DMS114 treated with DMSO at 0.1 percent for 48 hours (cell line): ENCODE measurements around the gene SKAP2.

Experiments used
- DNase-seq: peaks from one replicate; lab custom pipeline; 2025; ENCODE audit not compliant: unreplicated experiment; lab: John Stamatoyannopoulos, UW

The SKAP2 gene

DNA sequence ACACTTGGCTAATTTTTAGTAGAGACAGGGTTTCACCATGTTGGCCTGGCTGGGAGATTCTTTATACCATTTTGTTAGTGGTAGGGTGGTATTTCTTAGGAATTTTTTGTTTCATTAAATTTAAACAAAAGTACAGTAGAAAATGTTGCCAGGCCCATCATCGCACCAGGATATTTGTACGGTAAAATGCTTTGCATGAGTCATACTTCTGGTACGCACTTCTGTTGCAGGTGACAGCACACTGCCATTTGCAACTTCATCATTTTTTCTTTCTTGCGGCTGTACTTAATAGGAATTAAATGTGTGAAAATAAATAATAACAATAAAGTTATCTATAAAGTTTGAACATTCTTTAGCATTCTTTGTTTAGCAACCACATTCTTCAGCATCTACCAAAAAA, 195.6 kb downstream of the SKAP2 start:
- DNase-seq = no peak

DNA sequence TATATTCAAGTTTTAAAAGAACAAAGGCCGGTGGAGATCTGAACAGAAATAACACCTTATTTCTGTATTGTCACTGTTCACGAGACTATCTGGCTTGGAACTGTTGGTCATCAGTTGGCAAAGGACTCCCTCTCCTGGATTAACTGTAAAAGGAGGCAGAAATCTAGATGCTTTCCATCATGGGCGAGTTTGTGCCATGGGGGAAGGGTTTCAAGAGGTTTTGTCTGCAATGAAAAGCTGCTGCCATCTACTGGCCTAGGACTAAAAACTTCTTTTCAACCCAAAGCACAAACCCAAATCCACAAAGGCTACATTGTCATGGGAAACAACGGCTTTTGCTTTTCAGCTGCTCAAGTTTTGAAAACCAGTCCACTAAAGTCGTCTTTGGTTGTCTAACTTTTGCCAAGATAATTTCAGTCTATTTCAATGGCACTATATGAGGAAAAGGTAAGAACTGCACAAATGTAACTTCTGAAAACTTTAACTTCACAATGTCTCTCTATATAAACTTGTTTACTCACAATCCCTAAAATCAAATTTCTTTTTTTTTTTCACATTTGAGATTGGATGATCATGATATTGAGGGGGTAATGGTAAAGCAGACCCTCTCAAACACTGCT, 196.8 kb downstream of the SKAP2 start:
- DNase-seq = peak; percentile 95

DNA sequence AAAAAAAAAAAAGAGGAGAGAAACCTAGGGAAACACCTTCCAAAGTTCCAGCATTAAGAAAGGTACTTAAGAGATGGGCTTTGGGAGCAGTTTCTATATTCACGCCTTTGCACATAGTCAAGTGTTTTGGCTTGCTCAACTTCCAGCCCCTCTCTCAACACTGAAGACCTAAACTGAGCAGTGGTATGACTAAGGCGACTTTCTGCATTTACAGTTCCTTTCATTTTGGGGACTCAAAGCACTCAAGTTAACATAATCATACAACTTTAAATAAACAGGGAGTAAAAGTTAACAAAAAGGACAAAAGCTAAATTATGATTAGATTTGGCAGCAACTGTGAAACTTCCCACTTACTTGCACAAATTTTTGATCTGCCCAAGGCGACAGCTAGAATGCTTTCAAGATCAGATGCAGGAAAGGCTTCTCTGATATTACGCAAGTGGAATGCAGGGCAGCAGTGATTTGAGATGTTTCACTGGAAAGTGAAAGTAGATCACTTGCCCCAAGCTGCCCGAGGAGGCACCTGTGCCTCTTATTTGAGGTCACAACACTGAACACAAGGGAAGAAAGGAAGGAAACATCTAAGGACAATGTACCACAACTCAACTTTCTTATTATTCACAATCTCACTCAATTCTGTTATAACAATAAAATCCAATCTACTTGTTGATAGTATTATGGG, 199.5 kb downstream of the SKAP2 start:
- no peak for DNase-seq

DNA sequence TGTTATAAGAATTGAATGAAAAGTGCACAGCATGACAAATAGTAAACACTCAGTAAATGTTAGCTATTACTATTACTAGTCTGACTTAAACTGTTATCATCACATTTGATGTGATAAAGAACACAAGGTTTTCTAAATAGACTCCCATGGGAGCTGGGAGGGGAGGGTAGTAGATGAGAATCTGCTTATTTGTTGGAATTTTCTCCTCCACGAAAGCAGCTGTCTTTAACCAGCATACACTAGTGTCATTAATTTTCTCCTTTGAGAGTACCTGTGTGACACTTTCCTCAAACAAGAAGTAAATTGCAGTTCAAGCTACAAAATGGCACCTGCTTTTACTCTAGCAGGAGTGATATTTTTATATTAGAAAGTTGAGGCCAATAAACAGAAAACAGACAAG, 200.1 kb downstream of the SKAP2 start:
- DNase-seq = no peak

DNA sequence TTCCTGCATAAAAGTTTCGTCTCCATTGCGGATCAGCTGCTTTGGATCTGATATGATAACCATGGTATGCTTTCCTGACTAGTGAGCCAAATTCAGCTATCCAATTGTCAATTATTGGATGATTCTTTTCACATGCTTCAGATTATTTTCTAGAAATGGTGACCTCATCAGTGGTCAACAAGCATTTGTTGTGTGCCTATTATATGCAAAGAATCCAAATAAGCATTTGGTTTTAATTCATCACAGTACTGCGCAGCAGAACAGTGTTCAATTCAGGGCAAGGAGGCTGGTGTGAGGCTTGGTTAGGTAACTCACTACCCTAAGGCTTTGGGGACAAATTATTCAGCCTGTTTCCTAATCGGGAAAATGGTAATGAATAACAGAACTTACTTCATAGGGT, 200.5 kb downstream of the SKAP2 start:
- DNase-seq = no peak

DNA sequence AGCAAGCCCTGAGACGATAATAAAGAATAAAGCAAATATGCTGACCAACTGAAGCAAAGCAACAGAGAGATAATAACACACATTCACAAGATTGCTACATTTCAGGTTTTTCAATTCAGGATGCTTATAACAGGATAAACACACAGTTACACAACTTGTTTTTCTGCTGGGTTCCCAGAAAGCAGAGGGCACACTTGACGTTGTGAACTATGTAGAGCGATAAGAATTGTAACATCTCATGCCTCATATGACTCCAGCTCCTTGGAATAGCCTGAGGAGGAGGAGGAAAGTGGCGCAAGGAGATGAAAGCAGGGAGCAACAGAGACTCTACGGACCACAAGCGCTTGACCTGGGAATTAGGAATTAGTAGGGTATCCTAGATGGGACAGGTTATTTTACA, 201.7 kb downstream of the SKAP2 start:
- no peak for DNase-seq

DNA sequence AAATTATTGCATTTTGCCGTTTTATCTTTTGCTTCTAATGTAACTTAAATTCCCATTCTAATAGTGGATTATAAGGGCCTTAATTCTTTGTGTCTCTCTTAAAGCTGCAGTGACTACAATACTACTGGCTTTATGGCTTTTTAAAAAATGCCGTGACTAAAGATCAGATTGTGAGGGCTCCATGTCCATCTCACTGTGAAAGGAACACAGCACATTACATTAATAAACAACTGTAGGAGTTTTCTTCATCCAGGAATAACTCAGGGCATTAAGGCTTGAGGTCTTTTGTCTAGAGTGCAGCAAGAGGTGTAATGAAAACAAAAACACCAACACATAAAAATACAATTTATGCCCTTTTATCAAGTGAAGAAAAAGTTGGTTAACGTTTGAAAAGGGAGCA, 205.3 kb downstream of the SKAP2 start:
- DNase-seq = no peak

DNA sequence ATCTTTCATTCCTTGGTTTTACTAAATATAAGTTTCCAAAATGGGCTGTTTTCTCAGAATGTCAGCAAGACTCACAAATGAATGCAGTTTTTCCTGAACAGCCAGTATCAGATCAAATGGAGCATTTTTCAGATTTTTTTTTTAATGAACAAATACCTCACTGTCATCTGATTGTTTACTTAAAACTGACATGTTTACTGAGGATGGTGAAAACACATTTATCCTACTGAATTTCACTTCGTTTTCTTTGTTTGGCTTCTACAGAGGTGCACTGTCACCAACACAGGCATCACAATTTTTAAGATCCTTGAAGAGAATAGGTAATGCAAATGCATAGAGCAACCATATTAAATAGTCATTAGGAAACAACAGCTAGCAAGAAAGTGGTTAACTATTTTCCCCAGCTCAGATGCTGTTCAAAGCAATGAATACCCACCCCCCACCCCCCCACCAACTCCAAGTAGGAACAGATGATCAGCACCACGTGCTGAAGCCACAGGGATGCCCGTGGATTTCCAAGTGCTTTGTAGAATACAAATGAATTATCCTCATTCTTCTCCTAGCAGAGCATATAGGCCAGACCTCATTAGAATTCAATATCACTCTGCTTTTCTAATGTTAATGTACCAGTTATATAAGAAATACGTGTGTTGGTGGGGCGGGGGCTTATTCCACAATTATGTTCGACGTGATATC, 205.9 kb downstream of the SKAP2 start:
- no peak for DNase-seq

DNA sequence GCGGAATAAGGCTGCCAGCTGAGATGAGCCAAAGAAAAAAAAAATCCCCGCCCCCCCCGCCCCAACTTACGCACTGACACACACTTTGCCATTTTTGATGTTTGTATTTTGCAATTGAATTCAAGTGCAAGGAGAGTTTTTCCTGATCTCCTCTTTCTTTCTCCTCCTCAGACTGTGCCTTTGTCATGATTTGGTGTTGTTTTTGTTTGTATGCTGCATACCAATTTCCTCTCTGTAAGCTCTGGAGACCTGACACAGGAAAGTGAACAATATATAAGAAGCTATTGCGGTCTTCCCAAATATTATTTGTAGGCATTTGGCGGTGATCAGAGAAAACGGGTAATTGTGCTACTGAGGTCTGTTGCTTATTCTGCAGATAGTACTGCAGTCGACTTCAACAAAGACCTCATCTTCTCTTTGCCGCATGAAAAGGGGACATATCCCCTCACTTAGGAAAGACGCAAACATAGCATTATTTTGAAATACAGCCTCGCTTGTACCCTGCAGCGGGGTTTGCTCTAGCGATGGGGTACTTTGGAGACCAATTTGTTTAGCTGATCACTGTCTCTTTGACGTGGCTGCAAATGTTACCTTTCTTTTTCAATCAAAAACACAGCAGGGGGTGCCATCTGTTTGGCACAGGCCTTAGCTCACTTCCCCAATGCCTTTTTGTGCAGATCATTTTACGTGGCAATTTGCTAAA, 206.6 kb downstream of the SKAP2 start:
- DNase-seq = no peak

DNA sequence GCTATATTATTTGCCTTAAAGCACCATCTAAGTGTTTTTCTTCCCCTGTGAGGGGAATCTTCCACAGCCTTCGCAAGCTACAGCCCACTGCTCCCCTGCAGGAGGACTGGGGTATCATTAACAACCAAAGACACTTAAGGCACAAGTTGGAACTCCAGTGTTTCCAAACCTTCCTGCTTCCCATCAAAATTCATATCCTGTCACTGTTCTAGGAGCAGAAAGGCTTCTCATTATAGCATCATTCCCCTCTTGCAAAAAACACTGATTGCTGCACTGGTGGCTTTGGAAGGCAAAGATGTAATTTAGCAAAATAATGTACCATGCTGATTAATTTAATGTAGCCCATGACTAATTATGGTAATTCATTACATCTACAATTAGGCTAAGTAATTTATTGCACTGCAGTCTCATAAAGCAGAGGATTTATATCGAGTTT, 207.2 kb downstream of the SKAP2 start:
- no peak for DNase-seq

DNA sequence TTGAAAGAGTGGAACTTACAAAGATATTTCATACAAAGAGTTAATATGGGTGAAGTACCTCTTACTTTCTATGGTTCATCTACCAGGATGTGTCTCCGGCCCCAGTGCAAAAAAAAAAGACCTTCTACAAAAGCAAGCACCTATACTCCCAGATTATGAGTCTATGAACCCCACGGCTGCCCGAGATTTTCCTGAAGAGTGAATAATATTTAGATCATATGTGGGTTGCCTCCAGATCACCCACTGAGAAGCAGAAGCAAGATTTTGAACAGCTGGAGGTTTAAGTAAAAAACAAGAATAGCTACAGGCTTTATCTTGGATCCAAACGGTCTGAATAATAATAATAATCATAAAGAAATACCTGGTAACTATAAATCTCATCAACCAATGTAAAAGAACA, 207.7 kb downstream of the SKAP2 start:
- DNase-seq = no peak

DNA sequence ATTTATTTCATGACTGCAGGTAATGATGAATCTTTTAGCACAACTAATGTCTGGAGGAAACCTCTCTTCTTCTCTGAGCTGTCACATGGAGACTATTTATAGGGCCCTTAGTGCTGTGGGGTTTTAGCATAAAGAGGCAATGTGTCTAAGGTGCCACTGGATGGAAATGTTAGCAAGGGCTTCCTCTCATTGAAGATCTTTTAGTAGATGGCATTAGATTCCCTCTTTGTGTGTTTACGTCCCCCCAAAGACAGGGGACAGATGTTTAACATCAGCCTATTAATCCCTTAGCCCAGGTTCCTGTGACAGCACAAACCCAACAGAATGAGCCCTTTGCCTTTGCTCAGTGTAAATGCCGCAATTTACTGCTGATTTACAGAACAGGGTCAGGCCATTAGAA, 208.6 kb downstream of the SKAP2 start:
- DNase-seq = no peak

DNA sequence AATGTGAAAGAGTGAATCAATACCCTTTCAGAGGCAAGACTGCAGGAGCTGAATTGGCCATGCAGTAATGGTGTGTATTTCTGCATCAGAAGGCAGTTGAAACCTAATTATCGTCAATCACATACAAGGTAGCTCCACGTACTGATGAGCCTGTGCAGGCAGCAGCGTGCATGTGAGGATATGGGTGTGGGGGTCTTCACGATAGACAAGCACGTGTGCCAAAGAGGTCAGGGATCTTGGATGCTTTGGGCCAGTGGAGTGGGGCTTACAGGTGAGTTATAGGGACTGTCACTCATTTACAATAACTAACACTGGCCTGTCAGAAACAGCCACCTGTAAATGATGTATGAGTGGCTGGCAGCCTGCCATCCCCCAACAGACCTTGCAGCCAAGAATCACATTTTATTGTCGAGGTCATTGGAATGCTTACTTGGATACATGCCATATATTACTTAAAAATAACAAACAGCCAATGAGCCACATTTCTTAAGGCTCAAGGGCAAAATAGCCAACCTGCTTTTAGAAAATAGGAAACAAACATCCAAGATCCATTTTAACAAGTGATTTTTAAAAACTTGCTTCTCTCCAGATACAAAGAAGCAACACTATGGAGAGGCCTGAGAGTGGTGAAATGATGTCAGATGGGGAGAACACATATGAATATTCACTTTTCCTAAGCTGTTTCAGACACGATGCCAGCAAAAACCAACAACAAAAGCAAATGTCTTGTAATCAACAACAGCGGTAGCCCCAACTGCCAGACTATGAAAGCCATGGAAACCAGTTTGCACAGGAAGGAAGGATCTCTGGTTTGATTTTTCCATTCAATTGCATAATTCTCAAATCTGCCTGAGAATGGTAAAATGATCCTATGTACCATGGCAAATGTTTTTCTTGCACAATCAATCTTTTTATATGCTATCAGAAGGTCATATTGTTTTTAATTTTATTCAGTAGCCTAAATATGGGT, 210.7 kb downstream of the SKAP2 start:
- DNase-seq = no peak

DNA sequence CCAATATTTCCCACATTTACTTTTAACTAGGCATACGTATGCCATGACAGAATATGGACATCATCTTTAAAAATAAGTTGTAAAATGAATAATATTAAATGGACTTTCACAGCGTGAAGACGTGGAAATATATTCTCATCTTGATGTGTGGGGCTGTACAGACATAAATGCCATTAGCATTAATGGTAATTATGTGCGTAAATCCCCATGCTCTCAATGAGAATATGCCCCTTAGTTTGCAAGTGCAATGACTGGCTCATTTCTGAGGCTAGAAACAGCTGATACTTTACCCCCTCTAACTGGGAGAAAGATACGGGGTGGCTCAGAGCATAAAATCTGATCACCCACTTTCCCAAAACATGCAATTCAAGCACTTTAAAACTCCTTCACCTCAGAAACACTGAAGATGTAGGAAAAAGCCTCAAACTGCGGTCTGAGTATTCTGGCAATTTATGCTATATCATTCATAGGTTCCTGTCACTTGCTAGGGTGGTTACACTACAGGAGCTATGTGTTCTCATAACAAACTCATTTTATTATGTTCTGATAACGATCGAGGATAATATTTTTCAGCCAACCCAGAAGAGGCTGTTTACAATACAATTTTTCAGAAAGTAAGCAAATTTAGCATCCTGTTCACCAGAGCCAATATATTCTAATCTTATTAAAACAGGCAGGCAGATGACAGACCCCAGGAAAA, 211.8 kb downstream of the SKAP2 start:
- no peak for DNase-seq

DNA sequence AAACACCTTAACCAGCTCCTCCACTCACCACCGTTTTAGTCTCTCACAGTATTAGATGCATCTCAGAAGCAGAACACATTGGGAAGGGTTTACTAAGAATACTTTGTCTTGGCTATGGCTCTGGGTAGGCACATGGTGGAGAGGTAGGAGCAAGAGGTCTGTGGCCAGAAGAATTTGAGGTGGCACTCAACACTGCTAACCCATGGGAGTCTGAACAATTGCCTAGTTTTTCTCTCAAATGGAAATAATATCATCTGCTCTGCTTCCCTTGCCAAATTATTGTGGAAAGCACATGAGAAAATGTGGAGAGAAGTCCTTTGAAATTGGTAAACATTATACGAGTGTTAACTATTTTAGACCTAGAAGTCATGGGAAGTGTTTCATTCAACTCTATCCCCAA, 214.3 kb downstream of the SKAP2 start:
- no peak for DNase-seq

DNA sequence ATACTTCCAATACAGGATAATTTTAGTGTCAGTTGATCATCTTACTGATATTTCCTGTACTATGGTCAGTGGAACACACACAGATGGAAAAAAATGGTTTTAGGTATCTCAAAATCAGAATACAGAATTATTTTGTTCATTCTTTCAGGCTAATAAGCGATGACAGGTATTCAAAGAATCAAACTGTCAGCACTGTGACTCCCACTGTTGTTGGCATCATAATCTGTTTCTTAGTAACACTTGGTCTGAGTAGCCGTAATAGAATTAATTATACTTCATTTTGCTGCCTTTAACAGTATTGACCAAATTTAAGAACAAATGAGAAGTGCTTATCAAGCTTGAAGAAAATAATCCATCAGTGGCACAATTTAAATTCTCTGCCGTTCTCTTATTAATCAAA, 215.0 kb downstream of the SKAP2 start:
- DNase-seq = no peak

DNA sequence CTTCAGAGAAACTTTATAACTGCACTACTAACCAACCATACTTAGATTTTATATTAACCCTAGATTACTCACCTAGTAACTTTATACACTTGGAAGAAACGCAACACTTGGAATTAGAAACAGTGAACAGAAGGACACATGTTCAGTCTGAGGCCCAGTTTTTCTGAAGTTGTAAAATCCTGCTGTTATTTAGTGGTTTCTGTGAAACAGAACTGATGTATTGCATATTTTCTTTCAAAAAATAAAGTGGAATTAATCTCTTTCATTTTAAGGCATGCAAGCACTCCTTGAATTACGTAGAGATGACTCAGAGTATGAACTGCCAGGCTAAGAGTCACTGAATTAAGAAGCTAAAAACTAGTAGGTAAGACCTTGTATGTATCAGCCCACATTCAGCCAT, 215.8 kb downstream of the SKAP2 start:
- no peak for DNase-seq

DNA sequence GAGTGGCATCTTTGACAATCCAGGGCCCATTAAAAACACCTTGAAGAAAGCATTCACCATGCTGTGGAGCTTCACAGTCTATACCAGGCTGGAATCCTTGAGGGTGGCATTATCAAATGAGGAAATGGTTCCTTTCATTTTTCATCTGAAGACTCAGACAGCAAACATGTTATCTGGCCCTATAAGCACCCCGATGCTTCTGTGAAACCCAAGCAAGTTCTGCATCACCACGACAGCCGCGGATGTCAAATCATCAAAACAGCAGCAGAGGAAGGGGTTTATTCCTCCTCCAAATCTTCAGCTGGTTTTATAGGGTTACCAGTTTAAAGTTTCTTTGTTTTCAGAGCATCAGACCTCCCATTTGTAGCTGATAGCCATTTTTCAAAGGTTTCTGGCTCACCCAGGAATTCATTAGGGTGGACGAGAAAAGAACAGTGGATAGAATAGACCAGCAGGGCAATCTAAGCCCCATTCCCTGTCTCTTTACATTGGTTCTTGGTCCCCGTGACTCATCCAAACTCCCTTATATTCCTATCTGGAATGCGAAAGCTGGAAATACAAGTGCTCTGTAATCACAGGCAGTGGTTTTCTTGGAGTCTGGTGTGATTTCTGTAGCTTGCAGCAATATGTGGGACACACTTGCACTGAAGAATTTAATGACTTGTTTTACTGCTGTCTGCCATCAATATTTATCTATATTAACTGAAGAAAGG, 217.9 kb downstream of the SKAP2 start:
- no peak for DNase-seq

DNA sequence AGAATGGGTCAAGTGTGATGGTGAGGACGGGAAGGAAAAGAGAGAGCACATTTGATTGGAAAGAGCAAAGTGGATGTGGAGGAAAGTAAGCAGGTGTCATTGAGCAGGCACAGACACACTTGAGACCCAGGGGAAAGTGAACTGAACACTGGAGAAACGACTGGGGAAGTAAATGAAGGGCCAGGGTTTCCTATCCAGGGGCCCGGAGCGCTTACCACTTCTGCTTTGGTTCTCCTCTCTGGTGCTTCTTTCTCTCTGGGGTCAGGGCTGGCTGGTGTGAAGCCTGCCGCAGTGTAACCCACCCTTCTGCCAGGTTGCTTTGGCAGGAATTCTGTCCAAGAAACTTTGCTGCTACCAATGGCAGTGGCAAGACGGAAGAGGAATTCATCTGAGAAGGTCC, 219.3 kb downstream of the SKAP2 start:
- DNase-seq = no peak

DNA sequence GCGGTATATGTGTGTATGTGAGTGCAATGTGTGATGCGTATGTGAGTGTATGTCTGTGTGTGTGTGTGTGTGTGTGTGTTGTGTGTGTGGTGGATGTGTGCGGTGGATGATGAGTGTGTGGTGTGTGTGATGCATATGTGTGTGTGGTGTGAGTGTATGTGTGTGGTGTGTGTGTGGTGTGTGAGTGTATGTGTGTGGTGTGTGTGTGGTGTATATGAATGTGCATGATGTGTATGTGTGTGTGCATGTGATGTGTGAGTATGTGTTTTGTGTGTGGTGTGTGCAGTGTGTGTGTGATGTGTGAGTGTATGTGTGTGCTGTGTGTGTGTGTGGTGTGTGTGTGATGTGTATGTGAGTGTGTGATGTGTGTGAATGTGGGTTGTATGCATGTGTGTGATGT, 222.0 kb downstream of the SKAP2 start:
- no peak for DNase-seq
